ENCODE data around the gene FOXO3.

Gene FOXO3

DNA sequence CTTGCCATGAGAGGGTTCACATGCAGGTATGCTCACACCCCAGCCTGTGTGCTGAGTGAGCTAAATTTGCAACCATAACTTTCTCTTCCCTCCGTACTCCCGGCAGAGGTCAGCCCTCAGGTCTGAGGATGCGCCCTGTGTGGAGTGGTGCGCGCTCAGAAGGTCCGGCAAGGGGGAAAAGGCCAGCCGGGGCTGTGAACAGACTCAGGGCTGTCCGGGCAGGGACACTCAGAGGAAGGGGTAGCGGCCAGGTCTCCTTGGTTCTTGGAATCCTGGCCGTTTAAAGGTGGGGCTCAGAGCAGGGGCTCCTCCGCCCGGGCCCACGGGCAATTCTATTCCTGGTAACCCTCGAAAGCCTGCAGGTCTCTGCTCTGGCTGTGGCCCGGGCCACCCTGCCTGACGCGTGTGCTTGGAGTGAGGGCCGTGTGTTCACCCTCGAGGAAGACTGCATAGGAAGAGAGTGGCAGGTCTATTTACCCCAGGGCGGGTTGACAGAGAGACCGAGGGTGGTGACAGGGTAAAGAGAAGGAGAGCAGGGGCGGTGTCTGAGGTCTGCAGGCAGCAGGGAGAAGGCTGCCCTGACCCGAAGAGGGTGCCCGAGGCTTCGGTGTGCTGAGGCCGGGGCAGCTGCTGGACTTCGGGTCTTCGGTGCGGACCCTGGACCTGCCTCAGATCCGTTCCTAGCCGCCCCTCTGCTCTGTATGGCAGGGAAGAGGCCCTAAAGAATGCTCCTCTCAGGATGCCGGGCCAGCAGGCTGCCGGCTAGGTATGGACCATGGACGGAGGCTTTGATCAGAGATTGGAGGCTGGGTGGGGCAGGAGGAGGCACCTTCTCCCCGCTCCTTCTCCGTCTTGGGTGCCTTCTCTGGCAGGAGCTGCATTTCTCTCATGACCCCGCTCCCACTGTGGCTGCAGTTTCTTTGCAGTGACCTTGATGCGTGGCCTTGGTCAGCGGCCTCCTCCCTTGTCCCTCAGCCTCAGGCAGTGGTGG is 156.4 kb downstream of the FOXO3 start:
- Mint-ChIP-seq H3K4me1 (ENCODE audit: low read depth) (no peaks in the 10 kb centered on the region), H3K27me3 (no peaks in the 10 kb centered on the region), H3K27ac (no peak overlapping the region), H3K9me3 (ENCODE audit: low read depth) (no peaks in the 10 kb centered on the region), H3K4me3 (no peak overlapping the region), H3K36me3 (no peaks in the 10 kb centered on the region)

DNA sequence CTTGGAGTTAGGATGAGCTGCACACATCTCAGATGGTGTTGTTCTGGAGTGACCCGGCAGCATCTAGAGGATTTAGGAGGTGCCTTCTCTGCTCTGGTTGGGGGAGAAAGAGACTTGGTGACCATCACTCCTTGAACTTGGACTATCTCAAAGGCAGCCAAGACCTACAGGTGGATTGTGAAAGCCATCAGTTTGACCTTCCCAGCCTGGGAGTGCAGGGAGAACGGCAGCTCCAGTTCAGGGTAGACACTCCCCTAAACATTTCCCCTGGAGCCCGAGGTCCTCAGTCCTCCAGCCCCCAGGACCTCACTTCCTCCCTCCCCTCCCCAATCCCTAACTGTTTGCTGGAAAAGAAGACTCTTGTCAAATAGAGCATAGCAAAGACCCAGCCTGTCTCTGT is 158.8 kb downstream of the FOXO3 start:
- Mint-ChIP-seq H3K27ac (no peak overlapping the region), H3K36me3 (peaks cover 7% of the 10 kb centered on the region), H3K9me3 (ENCODE audit: low read depth) (peaks cover 8% of the 10 kb centered on the region), H3K27me3 (no peaks in the 10 kb centered on the region), H3K4me1 (ENCODE audit: low read depth) (no peaks in the 10 kb centered on the region), H3K4me3 (no peak overlapping the region)

DNA sequence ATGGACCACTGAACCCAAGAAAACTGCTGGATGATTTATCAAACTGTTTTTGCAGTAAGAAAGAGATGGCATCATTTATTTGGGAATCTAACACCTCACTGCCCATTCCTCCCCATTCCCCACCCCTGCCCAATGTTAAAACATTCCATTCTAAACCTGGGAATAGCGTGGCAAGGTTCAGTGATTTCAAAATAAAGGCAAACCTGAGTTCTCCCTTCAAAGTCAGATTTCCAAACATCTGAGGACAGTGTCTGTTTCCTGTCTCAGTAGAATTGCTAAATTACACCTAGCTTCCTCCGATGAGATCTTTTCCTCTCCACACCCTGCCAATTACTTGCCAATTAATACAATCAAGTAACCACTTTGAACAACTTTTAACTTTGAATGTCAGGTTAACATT is 160.1 kb downstream of the FOXO3 start:
- Mint-ChIP-seq H3K4me3 (no peak overlapping the region), H3K36me3 (peaks cover 7% of the 10 kb centered on the region), H3K27ac (no peak overlapping the region), H3K9me3 (ENCODE audit: low read depth) (peaks cover 8% of the 10 kb centered on the region), H3K4me1 (ENCODE audit: low read depth) (no peaks in the 10 kb centered on the region), H3K27me3 (no peaks in the 10 kb centered on the region)

DNA sequence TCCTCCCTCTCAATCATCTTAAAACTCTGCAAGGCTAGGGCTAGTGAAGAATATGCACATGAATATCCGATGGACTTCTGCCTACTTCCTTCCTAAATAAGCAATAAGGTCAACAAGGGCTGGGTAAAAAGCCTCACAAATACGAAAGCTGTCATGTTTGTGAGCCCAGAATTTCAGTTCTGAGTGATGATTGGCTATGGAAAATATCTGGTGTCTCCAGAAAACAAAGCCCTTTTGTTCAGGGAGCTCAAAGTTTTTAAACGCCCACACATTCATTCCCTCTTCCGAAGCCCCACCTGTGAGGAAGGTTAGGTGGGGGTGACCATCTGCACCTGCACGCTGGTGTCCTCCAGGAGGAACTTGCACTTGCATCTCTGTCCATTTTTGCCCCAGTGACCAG is 160.6 kb downstream of the FOXO3 start:
- H3K4me1 Mint-ChIP-seq (ENCODE audit: low read depth) = no peaks in the 10 kb centered on the region
- H3K9me3 Mint-ChIP-seq (ENCODE audit: low read depth) = peaks cover 8% of the 10 kb centered on the region
- H3K27me3 Mint-ChIP-seq = no peaks in the 10 kb centered on the region
- H3K27ac Mint-ChIP-seq = no peak overlapping the region
- H3K4me3 Mint-ChIP-seq = no peak overlapping the region
- peaks cover 7% of the 10 kb centered on the region for H3K36me3 Mint-ChIP-seq

DNA sequence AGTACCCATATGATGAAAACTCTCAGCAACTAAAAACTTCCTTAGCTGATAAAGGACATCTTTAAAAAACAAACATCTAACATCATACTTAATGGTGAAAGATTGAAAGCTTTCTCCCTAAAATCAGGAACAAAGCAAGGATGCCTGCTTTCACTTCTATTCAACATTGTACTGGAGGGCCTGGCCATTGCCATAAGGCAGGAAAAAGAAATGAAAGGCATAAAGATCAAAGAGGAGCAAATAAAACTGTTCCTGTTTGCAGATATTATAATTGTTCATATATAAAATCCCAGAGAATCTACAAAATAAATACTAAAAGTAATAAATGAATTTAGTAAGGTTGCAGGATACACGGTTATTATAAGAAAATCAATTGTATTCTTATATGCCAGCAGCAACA is 162.9 kb downstream of the FOXO3 start:
- no peaks in the 10 kb centered on the region for H3K4me1 Mint-ChIP-seq (ENCODE audit: low read depth)
- H3K27me3 Mint-ChIP-seq = no peaks in the 10 kb centered on the region
- H3K27ac Mint-ChIP-seq = no peak overlapping the region
- H3K4me3 Mint-ChIP-seq = no peak overlapping the region
- H3K36me3 Mint-ChIP-seq = peaks cover 7% of the 10 kb centered on the region
- peaks cover 8% of the 10 kb centered on the region for H3K9me3 Mint-ChIP-seq (ENCODE audit: low read depth)

DNA sequence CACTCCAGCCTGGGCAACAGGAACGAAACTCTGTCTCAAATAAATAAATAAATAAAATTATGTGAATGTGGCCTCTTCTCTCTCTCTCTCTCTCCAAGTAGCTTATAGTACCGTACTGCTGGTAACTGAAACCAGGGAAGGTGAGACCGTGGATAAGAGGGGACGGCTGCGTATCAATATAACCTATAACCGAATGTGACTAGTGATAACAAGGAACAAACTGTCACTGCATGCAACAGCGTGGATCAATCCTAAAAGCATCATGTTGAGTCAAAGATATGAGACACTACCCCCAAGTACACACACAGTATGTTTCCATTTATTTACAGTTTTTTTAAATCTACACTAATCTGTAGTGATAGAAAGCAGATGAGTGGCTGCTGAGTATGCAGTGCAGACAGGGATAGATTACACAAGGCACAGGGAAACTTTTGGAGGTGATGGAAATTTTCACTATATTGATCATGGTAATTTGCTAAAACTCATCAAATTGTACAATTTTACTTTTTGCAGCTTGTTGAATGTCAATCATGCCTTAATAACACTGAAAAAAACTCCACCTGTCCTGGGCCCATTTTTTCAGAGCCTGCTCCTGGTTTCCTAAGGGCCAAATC is 166.1 kb downstream of the FOXO3 start:
- H3K36me3 Mint-ChIP-seq = peaks cover 7% of the 10 kb centered on the region
- H3K4me1 Mint-ChIP-seq (ENCODE audit: low read depth) = no peaks in the 10 kb centered on the region
- H3K4me3 Mint-ChIP-seq = no peak overlapping the region
- H3K27ac Mint-ChIP-seq = no peak overlapping the region
- no peaks in the 10 kb centered on the region for H3K27me3 Mint-ChIP-seq
- H3K9me3 Mint-ChIP-seq (ENCODE audit: low read depth) = peaks cover 8% of the 10 kb centered on the region

DNA sequence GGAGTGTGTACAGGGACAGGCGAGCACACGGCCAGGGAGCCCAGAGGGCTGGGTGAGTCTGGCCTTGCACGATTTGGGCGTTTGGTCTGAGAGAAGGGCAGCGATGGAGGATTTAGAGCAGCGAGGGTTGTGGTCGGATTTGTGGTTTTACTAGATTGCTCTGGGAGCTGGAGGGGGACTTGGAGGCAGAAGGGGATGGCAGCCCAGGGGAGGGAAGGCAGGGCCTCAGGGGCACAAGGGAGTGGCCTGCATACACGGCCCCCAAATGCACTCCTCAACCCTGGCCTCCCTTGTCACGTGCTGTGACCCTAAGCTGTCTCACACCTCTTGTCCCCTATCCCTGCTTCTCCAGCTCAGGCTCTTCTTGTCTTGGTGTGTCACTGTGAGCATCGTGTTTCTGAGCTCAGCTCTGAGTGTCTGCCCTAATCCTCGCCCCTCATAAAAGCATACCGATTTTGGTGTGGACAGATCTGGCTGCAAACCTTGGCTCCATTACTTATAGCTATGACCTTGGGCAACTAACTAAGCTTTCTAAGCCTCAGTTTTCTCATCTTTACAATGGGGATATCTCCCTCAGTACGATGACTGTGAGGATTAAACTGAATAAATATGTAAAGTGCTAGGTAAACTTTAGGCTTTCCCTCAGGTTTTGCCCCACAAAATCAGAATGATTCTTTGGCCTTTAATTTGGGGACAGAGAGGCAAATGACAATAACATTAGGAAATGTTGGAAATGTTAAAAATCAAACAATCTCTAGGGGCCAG is 167.4 kb downstream of the FOXO3 start:
- peaks cover 3% of the 10 kb centered on the region for H3K36me3 Mint-ChIP-seq
- H3K27me3 Mint-ChIP-seq = no peaks in the 10 kb centered on the region
- no peak overlapping the region for H3K4me3 Mint-ChIP-seq
- H3K4me1 Mint-ChIP-seq (ENCODE audit: low read depth) = no peaks in the 10 kb centered on the region
- peaks cover 5% of the 10 kb centered on the region for H3K9me3 Mint-ChIP-seq (ENCODE audit: low read depth)
- no peak overlapping the region for H3K27ac Mint-ChIP-seq

DNA sequence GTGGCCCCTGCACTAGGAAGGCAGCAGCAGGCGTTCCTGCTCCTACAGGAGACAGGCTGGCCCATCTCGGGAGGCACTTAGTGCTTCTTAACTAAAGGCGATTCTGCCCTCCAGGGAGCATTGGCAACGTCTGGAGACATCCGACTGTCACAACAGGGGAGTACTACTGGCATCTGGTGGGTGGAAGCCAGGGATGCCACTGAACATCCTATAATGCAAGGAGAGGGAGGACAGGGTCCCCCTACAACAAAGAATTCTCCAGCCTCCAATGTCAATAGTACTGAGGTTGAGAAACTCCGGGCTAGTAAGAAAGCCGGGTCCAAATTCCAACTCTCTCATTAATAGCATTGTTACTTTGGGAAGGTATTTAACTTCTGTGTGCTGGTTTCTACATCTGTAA is 168.1 kb downstream of the FOXO3 start:
- Mint-ChIP-seq H3K4me3 (no peak overlapping the region), H3K4me1 (ENCODE audit: low read depth) (no peaks in the 10 kb centered on the region), H3K36me3 (no peaks in the 10 kb centered on the region), H3K27ac (no peak overlapping the region), H3K9me3 (ENCODE audit: low read depth) (no peaks in the 10 kb centered on the region), H3K27me3 (no peaks in the 10 kb centered on the region)

DNA sequence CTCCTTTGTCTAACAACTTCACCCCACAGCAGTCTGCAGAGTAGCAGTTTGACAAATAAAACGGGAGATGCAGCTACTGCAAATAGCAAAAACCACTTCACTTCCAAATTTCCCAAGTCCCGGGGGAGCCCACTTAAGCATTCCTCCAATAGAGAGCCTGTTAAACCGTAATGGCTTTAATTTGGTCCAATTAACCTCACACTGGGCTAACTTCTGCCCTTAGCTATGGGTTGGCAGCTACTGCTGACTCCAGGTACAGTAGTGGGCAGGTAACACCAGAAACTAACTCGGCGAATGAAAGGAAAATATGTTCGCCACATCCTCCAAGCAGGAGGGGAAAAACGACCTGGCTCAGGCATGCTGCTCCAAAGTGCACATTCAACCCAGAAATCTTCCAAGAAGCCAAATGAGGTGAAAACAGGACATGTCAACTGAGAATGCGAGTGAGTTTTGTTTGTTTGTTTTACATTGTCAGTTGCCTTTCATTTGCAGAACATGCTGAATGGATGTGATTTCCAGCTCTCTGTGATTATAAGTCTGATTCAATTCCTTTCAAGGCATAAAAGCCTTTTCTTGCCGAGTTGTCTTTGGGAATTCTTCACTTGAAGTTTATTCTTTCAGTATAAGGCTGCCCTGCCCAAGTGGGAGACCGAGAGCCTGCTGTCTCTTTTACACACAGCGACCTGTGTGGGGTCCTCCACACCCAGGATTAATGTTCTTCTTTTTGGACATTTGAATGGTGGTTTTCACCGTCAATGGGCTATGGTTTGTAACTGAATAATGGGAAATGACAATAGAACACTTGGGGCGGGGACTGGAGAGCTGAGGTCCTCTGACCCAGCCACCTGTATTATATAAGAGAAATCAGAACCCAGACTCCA is 170.2 kb downstream of the FOXO3 start:
- Mint-ChIP-seq H3K4me1 (ENCODE audit: low read depth) (no peaks in the 10 kb centered on the region), H3K27me3 (no peaks in the 10 kb centered on the region), H3K27ac (no peak overlapping the region), H3K4me3 (no peak overlapping the region), H3K36me3 (no peaks in the 10 kb centered on the region), H3K9me3 (ENCODE audit: low read depth) (no peaks in the 10 kb centered on the region)

DNA sequence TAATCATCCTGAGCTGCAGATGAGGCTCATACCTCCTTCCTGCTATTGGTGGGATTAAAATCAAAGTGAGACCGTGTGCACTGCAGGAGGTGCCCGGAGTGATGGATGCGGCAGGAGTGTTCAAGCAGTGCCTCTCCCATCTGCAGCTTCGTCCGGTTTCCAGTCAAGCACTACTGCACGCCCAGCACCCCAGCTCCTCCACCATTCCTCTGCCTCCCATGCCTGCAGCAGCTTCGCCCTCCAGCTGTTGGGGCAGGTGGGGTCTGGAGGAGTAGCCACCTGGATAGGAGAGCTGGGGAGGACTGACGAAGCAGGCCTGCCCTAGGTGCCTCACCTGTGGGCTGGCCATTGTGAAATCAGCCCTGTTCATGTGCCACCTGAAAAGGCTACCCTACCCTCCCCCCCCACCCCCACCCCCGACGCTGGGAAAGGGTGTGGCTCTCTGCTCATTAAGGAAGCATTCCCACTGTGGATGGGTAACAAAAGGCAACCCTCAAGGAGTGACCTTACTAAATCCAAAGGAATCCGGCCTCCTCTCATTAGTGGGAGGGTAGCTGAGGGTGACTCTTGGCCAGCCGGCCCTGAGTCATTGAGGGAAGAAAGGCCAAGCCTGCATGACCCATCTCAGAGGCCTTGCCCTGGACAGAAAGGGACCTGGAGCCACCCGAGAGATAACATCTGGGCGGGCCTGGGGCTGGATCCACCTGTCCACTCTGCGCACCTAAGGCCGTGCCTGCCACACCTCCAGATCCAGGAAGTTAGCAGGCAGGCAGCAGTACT is 171.6 kb downstream of the FOXO3 start:
- Mint-ChIP-seq H3K4me1 (ENCODE audit: low read depth) (no peaks in the 10 kb centered on the region), H3K9me3 (ENCODE audit: low read depth) (no peaks in the 10 kb centered on the region), H3K4me3 (no peak overlapping the region), H3K27ac (no peak overlapping the region), H3K36me3 (no peaks in the 10 kb centered on the region), H3K27me3 (no peaks in the 10 kb centered on the region)

DNA sequence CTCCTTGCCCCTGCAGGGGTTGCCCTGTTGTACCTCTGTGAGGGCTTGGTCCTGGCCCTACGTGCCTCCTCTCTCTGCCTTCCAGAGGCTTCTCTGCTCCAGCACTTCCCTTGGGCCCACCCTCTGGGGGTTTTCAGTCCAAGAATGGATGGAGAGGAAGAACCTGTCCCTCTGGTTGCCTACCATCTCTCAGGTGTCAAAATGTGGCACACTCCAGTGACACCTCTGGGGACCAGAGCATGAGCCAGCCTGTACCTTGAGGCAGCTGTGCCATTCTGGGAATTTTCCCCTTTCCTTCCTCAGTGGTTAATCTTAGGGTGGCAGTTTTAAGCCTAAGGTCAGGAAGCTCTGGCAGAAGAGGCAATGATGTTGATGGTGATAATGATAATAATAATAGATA is 172.3 kb downstream of the FOXO3 start:
- no peaks in the 10 kb centered on the region for H3K9me3 Mint-ChIP-seq (ENCODE audit: low read depth)
- H3K4me1 Mint-ChIP-seq (ENCODE audit: low read depth) = no peaks in the 10 kb centered on the region
- H3K4me3 Mint-ChIP-seq = no peak overlapping the region
- peaks cover under 1% of the 10 kb centered on the region for H3K27me3 Mint-ChIP-seq
- no peaks in the 10 kb centered on the region for H3K36me3 Mint-ChIP-seq
- no peak overlapping the region for H3K27ac Mint-ChIP-seq

DNA sequence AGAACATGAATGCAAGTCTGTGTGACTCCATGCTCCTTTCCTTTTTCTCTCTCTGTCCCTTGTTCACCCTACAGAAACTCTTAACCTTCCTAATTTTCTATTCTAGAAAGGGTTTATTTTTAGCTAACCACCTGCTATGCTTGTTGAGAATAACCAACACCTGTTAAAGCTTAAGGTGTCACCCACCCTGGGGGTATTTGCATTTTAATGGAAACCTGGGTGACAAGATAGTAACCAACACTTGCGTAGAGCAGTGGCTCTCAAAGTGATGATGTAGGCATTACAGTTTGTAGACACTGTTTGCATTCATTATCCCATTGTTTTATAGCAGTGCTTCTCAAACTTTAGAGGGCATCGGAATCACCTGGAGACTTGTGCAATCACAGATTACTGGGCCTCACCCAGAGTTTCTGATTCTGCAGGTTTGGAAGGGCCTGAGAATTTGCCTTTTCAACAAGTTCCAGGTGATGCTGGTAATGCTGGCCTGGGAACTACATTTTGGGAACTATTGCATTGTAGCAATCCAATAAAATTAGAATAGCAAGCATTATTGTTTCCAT is 173.1 kb downstream of the FOXO3 start:
- H3K27ac Mint-ChIP-seq = no peak overlapping the region
- H3K4me3 Mint-ChIP-seq = no peak overlapping the region
- H3K9me3 Mint-ChIP-seq (ENCODE audit: low read depth) = no peaks in the 10 kb centered on the region
- H3K27me3 Mint-ChIP-seq = peaks cover 1% of the 10 kb centered on the region
- H3K36me3 Mint-ChIP-seq = peaks cover 3% of the 10 kb centered on the region
- no peaks in the 10 kb centered on the region for H3K4me1 Mint-ChIP-seq (ENCODE audit: low read depth)
